Tibial nerve (tissue), 4 donors: ENCODE measurements around the gene CERS2. TPM values are rescaled to one million over a fixed set of nuclear protein-coding genes. Genes with fewer than 3 reads are reported as not detected.

Experiments
- DNase-seq, 2 donors: peaks; one replicate each; pipeline ENCODE4 v3.0.0-alpha.2; 2019; ENCODE audit warnings: low spot score in 2 of 2
- H3K27ac ChIP-seq, 4 donors: fragments of 200-600 bp; sonication (generic) in 3 of 4; one replicate each; pipeline ENCODE4 v1.5.1; 2017 to 2019; ENCODE audit warnings: mild to moderate bottlenecking in 1 of 4
- H3K27me3 ChIP-seq, 2 donors: fragments of 200-600 bp; sonication (generic) in 1 of 2; one replicate each; pipeline versions ENCODE4 v1.5.1 to v1.6.0; 2017 to 2019
- H3K36me3 ChIP-seq, 3 donors: fragments of 200-600 bp; sonication (generic); one replicate each; pipeline ENCODE4 v1.5.1; 2018 to 2019
- H3K4me1 ChIP-seq, 4 donors: fragments of 200-600 bp; sonication (generic) in 3 of 4; one replicate each; pipeline ENCODE4 v1.5.1; 2017 to 2019
- H3K4me3 ChIP-seq, 4 donors: fragments of 200-600 bp; sonication (generic) in 3 of 4; one replicate each; pipeline ENCODE4 v1.5.1; 2017 to 2019; ENCODE audit warnings: mild to moderate bottlenecking in 1 of 4, moderate library complexity in 1 of 4
- H3K9me3 ChIP-seq, 4 donors: fragments of 200-600 bp; sonication (generic) in 3 of 4; one replicate each; pipeline ENCODE4 v1.5.1; 2017 to 2019
- EP300 ChIP-seq, 2 donors: sonication (generic); formaldehyde crosslinking; IDR thresholded peaks; one replicate each; pipeline ENCODE4 v1.6.1; 2017; ENCODE audit warnings: antibody characterized with exemption in 2 of 2, mild to moderate bottlenecking in 1 of 2
- POLR2A ChIP-seq, 2 donors: fragments of 450-650 bp; IDR thresholded peaks; one replicate each; pipeline ENCODE4 v1.6.1; 2017; ENCODE audit warnings: antibody characterized with exemption in 2 of 2, mild to moderate bottlenecking in 2 of 2, moderate library complexity in 2 of 2
- WGBS, 2 donors: methylation state at CpG; one replicate each; pipeline ENCODE4 v1.1.5; 2018; 5-methylcytosine and 5-hydroxymethylcytosine counted together
- total RNA-seq, 4 donors: library from RNA; depleted of rRNA; stranded (reverse); fragments of >200 nt; gene quantifications; one replicate each; pipeline ENCODE4 v1.1.0, GENCODE V29; 2016
- TF ChIP-seq, protein P1 (sequence below), 5 experiments: fragments of 200-600 bp in 3 of 5; fragments of 450-650 bp in 2 of 5; sonication (generic) in 3 of 5; IDR thresholded peaks; one replicate each; pipeline ENCODE4 v1.5.1; 2016 to 2019; ENCODE audit warnings: antibody characterized with exemption in 5 of 5, mild to moderate bottlenecking in 3 of 5, moderate library complexity in 2 of 5

The CERS2 gene
- total RNA-seq, 4 donors from 2014 or later = 137 to 168 (median 140) TPM

- Histone ChIP-seq H3K36me3 (peaks cover 0 to 51% (median 26%) of the 10 kb centered on the region in 3 donors), H3K27ac (no peak overlapping the region), H3K4me3 (no peak overlapping the region), H3K4me1 (peaks cover 0 to 18% (median 5%) of the 10 kb centered on the region in 4 donors), H3K9me3 (peaks cover 0 to 17% (median 3%) of the 10 kb centered on the region in 4 donors), H3K27me3 (no peaks in the 10 kb centered on the region)
- TF ChIP-seq, protein P1, sequence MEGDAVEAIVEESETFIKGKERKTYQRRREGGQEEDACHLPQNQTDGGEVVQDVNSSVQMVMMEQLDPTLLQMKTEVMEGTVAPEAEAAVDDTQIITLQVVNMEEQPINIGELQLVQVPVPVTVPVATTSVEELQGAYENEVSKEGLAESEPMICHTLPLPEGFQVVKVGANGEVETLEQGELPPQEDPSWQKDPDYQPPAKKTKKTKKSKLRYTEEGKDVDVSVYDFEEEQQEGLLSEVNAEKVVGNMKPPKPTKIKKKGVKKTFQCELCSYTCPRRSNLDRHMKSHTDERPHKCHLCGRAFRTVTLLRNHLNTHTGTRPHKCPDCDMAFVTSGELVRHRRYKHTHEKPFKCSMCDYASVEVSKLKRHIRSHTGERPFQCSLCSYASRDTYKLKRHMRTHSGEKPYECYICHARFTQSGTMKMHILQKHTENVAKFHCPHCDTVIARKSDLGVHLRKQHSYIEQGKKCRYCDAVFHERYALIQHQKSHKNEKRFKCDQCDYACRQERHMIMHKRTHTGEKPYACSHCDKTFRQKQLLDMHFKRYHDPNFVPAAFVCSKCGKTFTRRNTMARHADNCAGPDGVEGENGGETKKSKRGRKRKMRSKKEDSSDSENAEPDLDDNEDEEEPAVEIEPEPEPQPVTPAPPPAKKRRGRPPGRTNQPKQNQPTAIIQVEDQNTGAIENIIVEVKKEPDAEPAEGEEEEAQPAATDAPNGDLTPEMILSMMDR (IDR thresholded peaks at IDR 0.05) = no peak
- no peak for TF ChIP-seq EP300 (IDR thresholded peaks at IDR 0.05)
- no peak for TF ChIP-seq POLR2A (IDR thresholded peaks at IDR 0.05)
- no peak for DNase-seq
- WGBS, 2 donors = 89 to 96% methylated on average over 4 of the region's 4 CpGs
Observed at GRCh38 chr1:150927624-150928023, 47.0 kb downstream of the CERS2 start.

GRCh38 chr1:150926097-150926741 is 48.4 kb downstream of the CERS2 start, which contains the start of gene SETDB1:
TSS of gene SETDB1 (plus strand) at chr1:150926363. CDS start at chr1:150927715, 1,352 bp downstream.
- WGBS, 2 donors = 1 to 2% methylated on average over 39 of the region's 39 CpGs
- peak within 1 kb of the TSS; percentile 67 to 91 (median 89) for H3K27ac ChIP-seq
- H3K4me3 ChIP-seq = peak within 1 kb of the TSS; percentile 71 to 89 (median 74)
- peaks cover 0 to 5% (median 0%) of the 10 kb centered on the region in 4 donors for H3K9me3 ChIP-seq
- peaks cover 0 to 21% (median 5%) of the 10 kb centered on the region in 4 donors for H3K4me1 ChIP-seq
- peaks cover 0 to 37% (median 24%) of the 10 kb centered on the region in 3 donors for H3K36me3 ChIP-seq
- peak; percentile 86 to 93 for DNase-seq
- TF ChIP-seq, protein P1 (IDR thresholded peaks at IDR 0.05) = peak in 2 of 5 experiments; percentile 17 to 41
- TF ChIP-seq POLR2A (IDR thresholded peaks at IDR 0.05) = peak in 1 of 2 donors; percentile 49
- peak; percentile 80 to 94 for TF ChIP-seq EP300 (IDR thresholded peaks at IDR 0.05)
- no peaks in the 10 kb centered on the region for H3K27me3 ChIP-seq

- 91 to 92% methylated on average over 23 of the region's 23 CpGs for WGBS, 2 donors
- Histone ChIP-seq H3K27me3 (no peaks in the 10 kb centered on the region), H3K27ac (no peak overlapping the region), H3K36me3 (peaks cover 0 to 26% (median 17%) of the 10 kb centered on the region in 3 donors), H3K9me3 (no peaks in the 10 kb centered on the region), H3K4me3 (peak overlapping the region in 2 of 4 donors; percentile 71 to 77), H3K4me1 (peaks cover 0 to 21% (median 5%) of the 10 kb centered on the region in 4 donors)
- no peak for TF ChIP-seq EP300 (IDR thresholded peaks at IDR 0.05)
- no peak for TF ChIP-seq POLR2A (IDR thresholded peaks at IDR 0.05)
- TF ChIP-seq, protein P1 (IDR thresholded peaks at IDR 0.05) = no peak
- no peak for DNase-seq
Observed at GRCh38 chr1:150925080-150925479, 49.6 kb downstream of the CERS2 start.

- peak; percentile 53 to 87 for DNase-seq
- WGBS, 2 donors = 47 to 49% methylated on average over 2 of the region's 2 CpGs
- TF ChIP-seq EP300 (IDR thresholded peaks at IDR 0.05) = peak in 1 of 2 donors; percentile 36
- TF ChIP-seq POLR2A (IDR thresholded peaks at IDR 0.05) = no peak
- TF ChIP-seq, protein P1 (IDR thresholded peaks at IDR 0.05) = peak; percentile 51 to 69 (median 56)
- H3K4me1 ChIP-seq = peaks cover 0 to 16% (median 5%) of the 10 kb centered on the region in 4 donors
- no peaks in the 10 kb centered on the region for H3K27me3 ChIP-seq
- H3K4me3 ChIP-seq = no peak overlapping the region
- H3K9me3 ChIP-seq = no peaks in the 10 kb centered on the region
- H3K36me3 ChIP-seq = peaks cover 0 to under 1% (median 0%) of the 10 kb centered on the region in 3 donors
- H3K27ac ChIP-seq = no peak overlapping the region
Observed at GRCh38 chr1:150922519-150922975, 52.1 kb downstream of the CERS2 start.

DNA sequence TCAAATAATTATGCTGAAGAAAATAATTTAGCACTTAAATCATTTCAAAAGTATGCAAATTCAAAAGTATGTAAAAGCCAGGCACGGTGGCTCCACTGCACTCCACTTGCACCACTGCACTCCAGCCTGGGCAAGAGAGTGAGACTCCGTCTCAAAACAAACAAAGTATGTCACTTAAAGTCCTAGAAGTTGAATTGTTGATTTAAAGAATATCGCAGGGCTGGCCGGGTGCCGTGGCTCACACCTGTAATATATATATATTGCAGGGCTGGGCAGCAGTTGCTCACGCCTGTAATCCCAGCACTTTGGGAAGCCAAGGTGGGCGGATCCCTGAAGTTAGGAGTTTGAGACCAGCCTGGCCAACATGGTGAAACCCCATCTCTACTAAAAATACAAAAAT is 57.2 kb downstream of the CERS2 start:
- TF ChIP-seq, protein P1 (IDR thresholded peaks at IDR 0.05) = no peak
- TF ChIP-seq POLR2A (IDR thresholded peaks at IDR 0.05) (no peak), EP300 (IDR thresholded peaks at IDR 0.05) (no peak)
- DNase-seq = no peak
- 85 to 89% methylated on average over 7 of the region's 7 CpGs for WGBS, 2 donors

More for the DNA sequence above, 57.2 kb downstream of the CERS2 start:
- no peak overlapping the region for H3K27ac ChIP-seq
- no peaks in the 10 kb centered on the region for H3K36me3 ChIP-seq
- H3K9me3 ChIP-seq = no peaks in the 10 kb centered on the region
- H3K27me3 ChIP-seq = no peaks in the 10 kb centered on the region
- peaks cover 0 to 3% (median 0%) of the 10 kb centered on the region in 4 donors for H3K4me1 ChIP-seq
- no peak overlapping the region for H3K4me3 ChIP-seq
